GM06990 (cell line): ENCODE results near the gene MAB21L3.

Experiments used
- DNase-seq: peaks from one replicate; pipeline ENCODE4 v3.0.0-alpha.2; 2011; ENCODE audit not compliant: insufficient read length; ENCODE audit errors: extremely low read depth
- H3K27me3 ChIP-seq: replicated peaks from 2 replicates; pipeline ENCODE4 v1.6.0; 2011; ENCODE audit warnings: low read length; ENCODE audit not compliant: control insufficient read depth, insufficient read depth
- H3K36me3 ChIP-seq: 2 replicates; pipeline ENCODE4 v1.5.1; 2011; ENCODE audit warnings: low read length; ENCODE audit not compliant: control insufficient read depth, insufficient read depth
- H3K4me3 ChIP-seq: replicated peaks from 2 replicates; pipeline ENCODE4 v1.5.1; 2011; ENCODE audit warnings: low read depth, mild to moderate bottlenecking, control low read depth, low read length
- TF ChIP-seq, protein P1 (sequence below): IDR thresholded peaks from 2 replicates; pipeline ENCODE4 v1.5.1; 2011; ENCODE audit warnings: low read length, control low read depth, mild to moderate bottlenecking, inconsistent platforms; ENCODE audit not compliant: insufficient read depth, poor library complexity, severe bottlenecking

Gene MAB21L3

DNA sequence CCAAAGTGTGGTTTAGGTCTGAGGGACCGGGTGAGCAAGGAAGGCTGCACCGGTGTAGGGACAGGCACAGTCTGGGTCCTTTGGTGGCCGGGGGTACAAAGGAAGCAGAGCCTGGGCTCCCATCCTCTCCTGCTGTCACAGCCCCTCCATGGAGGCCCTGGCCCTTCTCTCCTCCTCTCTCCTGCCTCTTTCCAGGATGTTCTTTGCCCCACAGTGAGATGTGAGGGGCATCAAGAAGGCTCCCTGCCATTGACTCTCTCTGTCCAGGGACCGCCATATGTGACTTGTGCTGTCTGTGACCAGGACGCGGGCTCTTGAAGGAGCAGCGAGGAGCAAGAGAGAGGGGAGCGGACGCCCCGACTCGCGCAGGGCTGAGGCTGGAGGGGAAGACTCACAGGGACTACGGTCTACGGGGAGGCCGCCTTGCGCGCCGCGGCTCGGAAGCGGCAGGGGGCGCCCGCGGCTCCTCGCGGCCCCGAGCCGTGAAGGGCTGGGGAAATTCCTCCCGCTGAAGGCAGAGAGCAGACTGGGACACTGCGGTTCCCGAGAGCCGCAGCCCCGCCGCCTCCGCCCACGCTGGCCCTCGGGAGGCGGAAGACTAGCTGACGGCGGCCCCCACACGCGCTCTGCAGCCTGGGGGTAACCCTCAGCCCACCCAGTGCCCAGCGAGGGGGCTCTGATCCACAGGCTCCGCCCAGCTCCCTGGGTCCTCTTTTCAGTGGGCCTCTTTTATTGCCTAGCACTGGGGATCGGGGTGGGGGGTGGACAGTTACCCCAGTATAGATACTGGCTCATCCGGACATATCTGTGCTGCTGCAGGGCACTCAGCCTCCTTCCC, 40.8 kb downstream of the MAB21L3 start:
- TF ChIP-seq, protein P1, sequence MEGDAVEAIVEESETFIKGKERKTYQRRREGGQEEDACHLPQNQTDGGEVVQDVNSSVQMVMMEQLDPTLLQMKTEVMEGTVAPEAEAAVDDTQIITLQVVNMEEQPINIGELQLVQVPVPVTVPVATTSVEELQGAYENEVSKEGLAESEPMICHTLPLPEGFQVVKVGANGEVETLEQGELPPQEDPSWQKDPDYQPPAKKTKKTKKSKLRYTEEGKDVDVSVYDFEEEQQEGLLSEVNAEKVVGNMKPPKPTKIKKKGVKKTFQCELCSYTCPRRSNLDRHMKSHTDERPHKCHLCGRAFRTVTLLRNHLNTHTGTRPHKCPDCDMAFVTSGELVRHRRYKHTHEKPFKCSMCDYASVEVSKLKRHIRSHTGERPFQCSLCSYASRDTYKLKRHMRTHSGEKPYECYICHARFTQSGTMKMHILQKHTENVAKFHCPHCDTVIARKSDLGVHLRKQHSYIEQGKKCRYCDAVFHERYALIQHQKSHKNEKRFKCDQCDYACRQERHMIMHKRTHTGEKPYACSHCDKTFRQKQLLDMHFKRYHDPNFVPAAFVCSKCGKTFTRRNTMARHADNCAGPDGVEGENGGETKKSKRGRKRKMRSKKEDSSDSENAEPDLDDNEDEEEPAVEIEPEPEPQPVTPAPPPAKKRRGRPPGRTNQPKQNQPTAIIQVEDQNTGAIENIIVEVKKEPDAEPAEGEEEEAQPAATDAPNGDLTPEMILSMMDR: peak; percentile 58
- DNase-seq: peak; percentile 84
- H3K4me3 ChIP-seq: peak overlapping the region; percentile 45

DNA sequence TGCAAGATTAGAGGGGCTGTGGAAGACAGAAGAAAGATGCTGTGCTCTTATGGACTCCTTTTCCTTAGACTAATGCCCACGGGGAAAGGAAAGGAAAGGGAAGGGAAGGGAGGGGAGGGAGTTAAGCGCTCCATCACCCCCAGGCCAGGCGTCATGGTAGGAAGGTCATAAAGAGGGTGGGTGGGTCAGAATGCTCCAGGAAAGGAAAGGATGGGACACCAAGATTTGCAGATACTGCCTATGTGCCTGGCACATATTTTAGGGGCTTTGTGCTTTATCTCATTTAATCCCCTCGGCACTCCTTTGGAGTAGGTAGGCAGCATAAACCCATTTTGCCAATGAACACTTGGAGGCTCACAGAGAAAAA, 41.4 kb downstream of the MAB21L3 start:
- DNase-seq: no peak
- TF ChIP-seq, protein P1: no peak
- Histone ChIP-seq H3K27me3 (peaks cover 1% of the 10 kb centered on the region; the same call in 1 of the 2 replicates), H3K4me3 (no peak overlapping the region; the same call in 1 of the 2 replicates), H3K36me3 (no peaks in the 10 kb centered on the region)

More for the DNA sequence above, 40.8 kb downstream of the MAB21L3 start:
- Histone ChIP-seq H3K27me3 (no peaks in the 10 kb centered on the region; the same call in 1 of the 2 replicates), H3K36me3 (no peaks in the 10 kb centered on the region)

DNA sequence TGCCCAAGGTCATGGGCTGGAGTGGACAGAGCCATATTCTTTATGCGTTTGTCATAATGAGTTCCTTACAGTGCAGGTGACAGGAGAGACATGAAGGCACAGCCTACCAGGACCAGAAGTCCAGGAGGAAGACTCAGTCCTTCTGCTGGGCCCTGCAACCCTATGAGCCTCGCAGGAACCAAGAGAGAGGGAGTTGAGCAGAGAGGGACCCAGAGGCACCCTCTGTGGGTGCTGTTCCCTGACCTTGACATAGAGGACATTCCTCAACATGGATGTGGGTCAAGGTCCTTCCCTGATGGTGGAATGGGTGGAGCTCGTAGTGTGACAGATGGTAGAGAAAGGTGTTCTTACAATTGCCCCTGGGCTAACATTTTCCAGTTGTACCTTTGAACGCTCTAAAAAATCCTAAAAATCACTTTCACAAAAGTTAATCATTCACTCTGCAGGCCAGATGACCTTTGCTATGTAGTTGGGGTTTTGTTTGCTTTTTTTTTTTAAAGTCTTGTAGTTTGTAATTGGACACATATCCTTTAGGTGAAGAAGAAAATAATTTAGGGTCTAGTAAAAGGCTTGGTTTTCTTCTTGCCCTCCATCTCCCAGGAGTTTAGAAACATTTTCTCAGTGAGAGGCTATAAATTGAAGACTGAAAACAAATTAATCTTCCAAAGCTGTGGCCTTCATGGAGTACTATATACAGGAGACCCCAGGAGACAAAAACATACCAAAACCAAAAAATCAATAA, 41.9 kb downstream of the MAB21L3 start:
- TF ChIP-seq, protein P1: no peak
- no peak for DNase-seq
- H3K27me3 ChIP-seq: peaks cover 1% of the 10 kb centered on the region; the same call in 1 of the 2 replicates
- no peak overlapping the region for H3K4me3 ChIP-seq
- H3K36me3 ChIP-seq: no peaks in the 10 kb centered on the region

DNA sequence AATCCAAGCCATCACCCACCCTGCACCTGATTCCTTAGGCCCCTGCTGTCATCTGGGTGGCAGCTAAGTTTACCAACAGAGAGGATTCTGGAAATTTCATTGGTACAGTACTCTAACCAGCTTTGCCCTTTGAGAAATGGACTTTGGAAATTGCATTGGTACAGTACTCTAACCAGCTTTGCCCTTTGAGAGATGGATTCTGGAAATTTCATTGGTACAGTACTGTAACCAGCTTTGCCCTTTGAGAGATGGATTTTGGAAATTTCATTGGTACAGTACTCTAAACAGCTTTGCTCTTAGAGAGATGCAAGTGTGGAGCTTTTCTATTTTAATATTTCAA, 42.5 kb downstream of the MAB21L3 start:
- TF ChIP-seq, protein P1: no peak
- DNase-seq: no peak
- Histone ChIP-seq H3K27me3 (peaks cover 1% of the 10 kb centered on the region; the same call in 1 of the 2 replicates), H3K4me3 (no peak overlapping the region), H3K36me3 (no peaks in the 10 kb centered on the region)

DNA sequence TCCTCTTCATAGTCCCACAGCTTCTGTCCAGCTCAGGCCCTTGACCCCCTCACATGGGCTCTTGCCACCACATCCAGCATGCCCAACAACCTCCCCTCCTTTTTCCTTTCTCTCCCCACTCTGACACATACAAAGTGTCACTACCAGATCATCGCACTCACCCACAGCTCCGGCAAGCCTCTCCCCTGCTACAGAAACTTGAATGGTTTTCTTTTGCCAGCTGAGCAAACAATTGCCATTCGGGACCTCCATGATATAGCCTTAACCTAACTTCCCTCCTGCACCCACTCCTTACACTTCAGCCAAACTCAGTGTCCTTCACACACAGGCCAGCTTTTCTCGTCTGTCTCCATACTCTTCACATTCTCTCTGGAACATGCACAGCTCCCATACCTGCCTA, 43.3 kb downstream of the MAB21L3 start:
- TF ChIP-seq, protein P1: no peak
- Histone ChIP-seq H3K36me3 (no peaks in the 10 kb centered on the region), H3K27me3 (peaks cover 1% of the 10 kb centered on the region; the same call in 1 of the 2 replicates), H3K4me3 (no peak overlapping the region)
- no peak for DNase-seq
